Suprapubic skin (tissue), 4 donors: ENCODE data around the gene RGL3.

ENCODE experiments used
- CTCF ChIP-seq, 2 donors: fragments of 200-600 bp in 1 of 2; fragments of 450-650 bp in 1 of 2; sonication (generic) in 1 of 2; IDR thresholded peaks; one replicate each; pipeline ENCODE4 v1.5.1; 2016 to 2019; ENCODE audit warnings: antibody characterized with exemption in 2 of 2, mild to moderate bottlenecking in 1 of 2, moderate library complexity in 1 of 2
- POLR2A ChIP-seq, 2 donors: fragments of 450-650 bp; IDR thresholded peaks; one replicate each; pipeline ENCODE4 v1.6.1; 2017; ENCODE audit warnings: antibody characterized with exemption in 2 of 2, mild to moderate bottlenecking in 2 of 2, moderate library complexity in 2 of 2
- POLR2AphosphoS5 ChIP-seq, 3 donors: sonication (generic); formaldehyde crosslinking; IDR thresholded peaks; one replicate each; pipeline ENCODE4 v1.6.1; 2017; ENCODE audit warnings: antibody characterized with exemption in 3 of 3

GRCh38 chr19:11445141-11445540 lies 26.0 kb upstream of the RGL3 start:
- TF ChIP-seq POLR2A (IDR thresholded peaks at IDR 0.05) (no peak), CTCF (IDR thresholded peaks at IDR 0.05) (no peak), POLR2AphosphoS5 (IDR thresholded peaks at IDR 0.05) (no peak)
